Neural progenitor cell (in vitro differentiated cells): Measurements from ENCODE around the gene PDE3B. TPM values are rescaled to one million over a fixed set of nuclear protein-coding genes. Genes with fewer than 3 reads are reported as not detected.

Source experiments
- DNase-seq: peaks from one replicate; pipeline ENCODE4 v3.0.0-alpha.2; 2016; ENCODE audit warnings: low spot score
- H2AFZ ChIP-seq: fragments of 200-600 bp; sonication (generic); replicated peaks from 2 replicates; pipeline ENCODE4 v1.6.1; 2016; ENCODE audit warnings: antibody characterized with exemption
- H3F3A ChIP-seq: fragments of 200-600 bp; sonication (generic); 2 replicates; pipeline ENCODE4 v1.6.1; 2016; ENCODE audit warnings: antibody characterized with exemption, low read depth
- H3K27ac ChIP-seq: fragments of 200-600 bp; sonication (generic); 2 replicates; pipeline ENCODE4 v1.5.1; 2016; ENCODE audit warnings: mild to moderate bottlenecking
- H3K27me3 ChIP-seq: fragments of 200-600 bp; sonication (generic); 2 replicates; pipeline ENCODE4 v1.6.1; 2016; ENCODE audit warnings: mild to moderate bottlenecking, moderate library complexity
- H3K36me3 ChIP-seq: fragments of 200-600 bp; sonication (generic); 2 replicates; pipeline ENCODE4 v1.5.1; 2016
- H3K4me1 ChIP-seq: fragments of 200-600 bp; sonication (generic); 2 replicates; pipeline ENCODE4 v1.6.1; 2016; ENCODE audit warnings: mixed run types
- H3K4me2 ChIP-seq: fragments of 200-600 bp; sonication (generic); 2 replicates; pipeline ENCODE4 v1.6.1; 2016
- H3K4me3 ChIP-seq: fragments of 200-600 bp; sonication (generic); 2 replicates; pipeline ENCODE4 v1.5.1; 2016
- H3K79me2 ChIP-seq: fragments of 200-600 bp; sonication (generic); 2 replicates; pipeline ENCODE4 v1.6.1; 2016; ENCODE audit warnings: low read depth
- H3K9ac ChIP-seq: fragments of 200-600 bp; sonication (generic); 2 replicates; pipeline ENCODE4 v1.6.1; 2016
- H3K9me3 ChIP-seq: fragments of 200-600 bp; sonication (generic); 2 replicates; pipeline ENCODE4 v1.5.1; 2016; ENCODE audit warnings: low read depth
- H4K20me1 ChIP-seq: fragments of 200-600 bp; sonication (generic); 2 replicates; pipeline ENCODE4 v1.6.1; 2016; ENCODE audit warnings: low read depth
- H3K27ac Mint-ChIP-seq: 3 replicates; pipeline ENCODE4 v1.8.0; 2021; ENCODE audit warnings: mixed read lengths
- H3K27me3 Mint-ChIP-seq: 2 replicates; pipeline ENCODE4 v1.8.0; 2022; ENCODE audit warnings: low read depth, mild to moderate bottlenecking, inconsistent platforms, moderate library complexity, mixed read lengths; ENCODE audit not compliant: insufficient read depth
- H3K36me3 Mint-ChIP-seq: 3 replicates; pipeline ENCODE4 v1.8.0; 2021; ENCODE audit warnings: mixed read lengths
- H3K4me1 Mint-ChIP-seq: 3 replicates; pipeline ENCODE4 v1.8.0; 2021; ENCODE audit warnings: mixed read lengths
- H3K4me3 Mint-ChIP-seq: 3 replicates; pipeline ENCODE4 v1.8.0; 2021; ENCODE audit warnings: mild to moderate bottlenecking, moderate library complexity, mixed read lengths
- H3K9me3 Mint-ChIP-seq: 3 replicates; pipeline ENCODE4 v1.8.0; 2020; ENCODE audit warnings: mixed read lengths
- EZH2 ChIP-seq: fragments of 200-600 bp; sonication (generic); IDR thresholded peaks from 2 replicates; pipeline ENCODE4 v1.6.1; 2017; ENCODE audit warnings: antibody characterized with exemption, mild to moderate bottlenecking, moderate library complexity
- EZH2phosphoT487 ChIP-seq: fragments of 200-600 bp; sonication (generic); IDR thresholded peaks from 2 replicates; pipeline ENCODE4 v1.6.1; 2017; ENCODE audit warnings: antibody characterized with exemption
- total RNA-seq: library from RNA; depleted of rRNA; stranded (reverse); fragments of >200 nt; gene quantifications from 2 replicates; pipeline ENCODE4 v1.2.3, GENCODE V29; 2015; ENCODE audit warnings: low replicate concordance
- TF ChIP-seq, protein P1 (sequence below): fragments of 200-600 bp; sonication (generic); IDR thresholded peaks from 2 replicates; pipeline ENCODE4 v1.5.1; 2017; ENCODE audit warnings: antibody characterized with exemption, mild to moderate bottlenecking

Gene PDE3B
- total RNA-seq, 1 donor from 2014 or later: 14.3 TPM

DNA sequence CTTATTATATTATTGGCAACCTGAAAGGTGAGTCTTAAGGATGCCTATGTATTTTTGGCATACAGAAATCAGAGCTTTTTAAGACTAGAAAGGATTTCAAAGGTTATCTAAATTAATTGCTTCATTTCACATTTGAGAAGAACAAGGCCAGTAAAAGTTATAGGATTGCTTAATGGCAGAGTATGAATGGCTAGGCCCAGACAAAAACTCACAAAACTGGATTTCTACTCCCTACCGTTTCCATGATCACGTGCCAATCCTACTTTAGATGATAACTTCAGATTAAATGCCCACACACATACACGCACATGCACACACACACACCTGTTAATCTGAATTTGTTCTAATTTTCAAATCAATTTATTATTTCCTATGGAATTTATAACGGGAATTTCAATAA is 1.8 kb upstream of the PDE3B start:
- Histone ChIP-seq H3K4me2 (no peak overlapping the region), H2AFZ (no peak overlapping the region), H3K79me2 (peaks cover 16% of the 10 kb centered on the region), H3K27me3 (peaks cover 45% of the 10 kb centered on the region), H4K20me1 (peaks cover 17% of the 10 kb centered on the region), H3K27ac (no peak overlapping the region), H3K9ac (no peak overlapping the region), H3K4me1 (peaks cover 20% of the 10 kb centered on the region), H3K36me3 (no peaks in the 10 kb centered on the region), H3F3A (peaks cover 16% of the 10 kb centered on the region), H3K9me3 (no peaks in the 10 kb centered on the region), H3K4me3 (no peak overlapping the region)
- no peaks in the 10 kb centered on the region for H3K36me3 Mint-ChIP-seq
- peaks cover 14% of the 10 kb centered on the region for H3K4me1 Mint-ChIP-seq
- no peaks in the 10 kb centered on the region for H3K9me3 Mint-ChIP-seq
- DNase-seq: no peak
- H3K27me3 Mint-ChIP-seq: peaks cover 3% of the 10 kb centered on the region
- no peak overlapping the region for H3K27ac Mint-ChIP-seq
- no peak for TF ChIP-seq EZH2
- TF ChIP-seq, protein P1, sequence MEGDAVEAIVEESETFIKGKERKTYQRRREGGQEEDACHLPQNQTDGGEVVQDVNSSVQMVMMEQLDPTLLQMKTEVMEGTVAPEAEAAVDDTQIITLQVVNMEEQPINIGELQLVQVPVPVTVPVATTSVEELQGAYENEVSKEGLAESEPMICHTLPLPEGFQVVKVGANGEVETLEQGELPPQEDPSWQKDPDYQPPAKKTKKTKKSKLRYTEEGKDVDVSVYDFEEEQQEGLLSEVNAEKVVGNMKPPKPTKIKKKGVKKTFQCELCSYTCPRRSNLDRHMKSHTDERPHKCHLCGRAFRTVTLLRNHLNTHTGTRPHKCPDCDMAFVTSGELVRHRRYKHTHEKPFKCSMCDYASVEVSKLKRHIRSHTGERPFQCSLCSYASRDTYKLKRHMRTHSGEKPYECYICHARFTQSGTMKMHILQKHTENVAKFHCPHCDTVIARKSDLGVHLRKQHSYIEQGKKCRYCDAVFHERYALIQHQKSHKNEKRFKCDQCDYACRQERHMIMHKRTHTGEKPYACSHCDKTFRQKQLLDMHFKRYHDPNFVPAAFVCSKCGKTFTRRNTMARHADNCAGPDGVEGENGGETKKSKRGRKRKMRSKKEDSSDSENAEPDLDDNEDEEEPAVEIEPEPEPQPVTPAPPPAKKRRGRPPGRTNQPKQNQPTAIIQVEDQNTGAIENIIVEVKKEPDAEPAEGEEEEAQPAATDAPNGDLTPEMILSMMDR: no peak
- TF ChIP-seq EZH2phosphoT487: no peak
- H3K4me3 Mint-ChIP-seq: no peak overlapping the region

DNA sequence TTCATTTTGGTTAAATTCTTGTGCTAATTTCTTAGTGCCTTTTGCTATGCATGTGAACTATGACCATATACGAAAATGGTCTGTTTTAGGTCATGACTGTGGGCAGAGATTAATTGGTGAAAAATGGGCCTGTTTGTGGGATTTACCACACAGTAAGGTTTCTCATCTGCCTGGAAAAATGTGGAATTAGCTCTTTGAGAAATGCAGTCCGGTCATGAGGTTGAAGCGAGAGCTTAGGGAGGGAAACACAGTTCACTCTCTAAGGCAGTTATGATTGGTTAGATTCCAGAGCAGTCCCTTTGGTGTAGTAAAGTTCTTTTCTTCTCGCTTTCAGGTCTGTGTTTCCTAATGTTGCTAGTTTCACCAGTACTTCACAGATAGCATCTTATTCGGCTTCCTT is 1.2 kb upstream of the PDE3B start:
- Histone ChIP-seq H3K4me2 (peak overlapping the region; percentile 94), H3F3A (peaks cover 16% of the 10 kb centered on the region), H3K27me3 (peaks cover 46% of the 10 kb centered on the region), H2AFZ (no peak overlapping the region), H4K20me1 (peaks cover 20% of the 10 kb centered on the region), H3K9ac (no peak overlapping the region), H3K36me3 (no peaks in the 10 kb centered on the region), H3K4me3 (peak overlapping the region; percentile 98), H3K9me3 (no peaks in the 10 kb centered on the region), H3K4me1 (peaks cover 20% of the 10 kb centered on the region), H3K27ac (no peak overlapping the region), H3K79me2 (peaks cover 23% of the 10 kb centered on the region)
- H3K4me3 Mint-ChIP-seq: peak overlapping the region; percentile 82
- peaks cover 3% of the 10 kb centered on the region for H3K27me3 Mint-ChIP-seq
- peaks cover 18% of the 10 kb centered on the region for H3K4me1 Mint-ChIP-seq
- no peak for TF ChIP-seq EZH2phosphoT487
- DNase-seq: no peak
- no peak overlapping the region for H3K27ac Mint-ChIP-seq
- no peaks in the 10 kb centered on the region for H3K9me3 Mint-ChIP-seq
- H3K36me3 Mint-ChIP-seq: no peaks in the 10 kb centered on the region

DNA sequence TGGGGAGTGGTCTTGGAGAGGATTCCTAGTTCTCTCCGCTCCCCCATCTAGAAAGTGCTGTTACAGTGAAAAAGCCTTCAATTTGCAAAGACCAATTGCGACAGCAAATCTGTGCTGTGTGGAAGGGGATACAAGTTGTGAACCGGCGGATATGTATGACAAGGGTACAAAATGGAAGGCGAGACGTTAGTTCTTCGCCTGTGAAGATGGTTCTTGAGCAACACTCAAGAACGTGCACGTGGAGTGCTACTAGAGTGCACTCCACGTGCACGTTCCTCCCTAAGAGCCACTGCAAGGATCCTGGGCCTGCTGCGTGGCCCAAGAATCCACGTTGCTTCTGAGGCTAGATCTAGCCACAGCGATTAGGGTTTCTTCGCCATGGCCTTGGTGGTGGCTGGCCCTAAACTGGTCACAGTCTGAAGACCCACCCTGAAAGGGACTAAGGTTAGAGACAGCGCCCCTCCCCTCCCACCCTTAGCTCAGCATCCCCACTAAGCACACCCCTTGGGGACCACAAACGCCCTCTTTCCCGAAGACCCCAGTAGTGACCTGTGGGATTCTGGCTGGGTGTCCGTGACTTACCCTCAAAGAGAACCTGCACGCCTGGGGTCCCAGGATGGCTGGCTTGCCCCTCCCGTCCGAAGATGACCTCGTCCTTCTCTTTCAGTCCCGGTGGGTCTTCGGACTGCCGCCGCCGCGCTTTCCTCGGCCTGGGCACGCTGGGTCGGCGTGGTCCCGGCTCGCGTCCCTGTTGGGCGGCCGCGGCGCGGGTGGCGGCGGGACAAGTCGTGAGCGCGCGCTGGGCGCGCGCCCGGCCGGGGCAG is 519 bp upstream of the PDE3B start:
- H2AFZ ChIP-seq: peak overlapping the region; percentile 93
- H3K27me3 Mint-ChIP-seq: peaks cover 3% of the 10 kb centered on the region
- H3K4me3 Mint-ChIP-seq: peak overlapping the region; percentile 82
- no peaks in the 10 kb centered on the region for H3K9me3 ChIP-seq
- H3K9ac ChIP-seq: no peak overlapping the region
- H3K79me2 ChIP-seq: peaks cover 29% of the 10 kb centered on the region
- H3F3A ChIP-seq: peaks cover 16% of the 10 kb centered on the region
- peaks cover 20% of the 10 kb centered on the region for H4K20me1 ChIP-seq
- no peaks in the 10 kb centered on the region for H3K36me3 Mint-ChIP-seq
- DNase-seq: peak; percentile 5
- H3K4me3 ChIP-seq: peak overlapping the region; percentile 98
- H3K4me2 ChIP-seq: peak overlapping the region; percentile 94
- peaks cover 20% of the 10 kb centered on the region for H3K4me1 ChIP-seq
- peaks cover 46% of the 10 kb centered on the region for H3K27me3 ChIP-seq
- H3K4me1 Mint-ChIP-seq: peaks cover 18% of the 10 kb centered on the region
- no peak overlapping the region for H3K27ac ChIP-seq
- no peaks in the 10 kb centered on the region for H3K9me3 Mint-ChIP-seq
- H3K36me3 ChIP-seq: no peaks in the 10 kb centered on the region
- TF ChIP-seq EZH2phosphoT487: no peak
- TF ChIP-seq, protein P1: no peak
- no peak overlapping the region for H3K27ac Mint-ChIP-seq
